Activated T-cell treated with anti-CD3 and anti-CD28 coated beads for 4 hours (primary cell): ENCODE measurements around the gene ZNF687.
"Not testable (repeated sequence)": the region's sequence is repeated elsewhere in the genome, so short reads cannot be mapped to it uniquely, and the experiment has no call there.

Experiments
- DNase-seq: peaks from one replicate; pipeline ENCODE4 v3.0.0-alpha.2; 2020

ZNF687 gene

DNA sequence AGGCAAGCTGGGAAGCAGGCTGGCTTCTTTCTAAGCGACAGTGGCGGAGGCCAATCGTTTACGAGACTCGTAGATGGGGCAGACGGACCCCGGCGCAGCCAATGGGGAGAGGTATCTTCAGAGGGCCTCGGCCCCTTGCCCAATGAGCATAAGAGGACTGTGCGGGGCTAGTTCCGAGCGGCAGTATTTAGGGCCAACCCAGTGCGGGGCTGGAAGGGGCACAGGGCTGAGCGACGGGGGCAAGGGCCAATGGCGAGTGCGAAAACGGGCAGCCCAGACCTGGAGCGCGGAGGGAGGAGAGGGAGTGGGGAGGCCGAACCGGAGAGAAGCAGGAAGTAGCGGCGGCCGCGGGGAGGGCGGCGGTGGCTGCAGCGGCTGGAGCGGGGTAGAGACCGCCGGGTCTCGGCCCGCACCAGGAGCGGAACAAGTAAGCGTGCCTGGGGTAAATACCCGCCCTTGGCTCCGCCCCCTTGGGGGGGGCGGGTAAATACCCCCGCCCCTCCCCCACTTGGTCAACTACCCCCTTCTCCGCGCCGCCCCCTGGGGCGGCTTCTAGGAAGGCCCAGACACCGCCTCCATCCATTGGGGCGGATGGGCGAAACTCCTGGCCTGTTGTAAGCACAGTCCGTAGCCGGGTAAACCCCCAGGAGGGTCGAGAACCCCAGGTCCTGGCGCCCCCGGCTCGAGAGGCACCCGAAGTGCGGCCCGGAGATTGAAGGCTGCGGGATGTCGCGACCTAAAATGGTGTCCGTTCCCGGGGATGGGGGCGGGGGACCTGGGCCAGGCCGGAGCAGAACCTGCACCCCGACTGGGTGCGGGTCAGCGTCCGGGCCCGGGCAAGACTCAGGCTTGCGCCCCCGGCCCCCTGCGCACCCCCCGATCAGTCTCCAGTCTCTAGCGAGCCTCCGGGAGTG lies at the start of gene ZNF687:
ZNF687 (plus strand) TSS at position 331 of the 914 bp plus-strand sequence. CDS start 3,993 bp downstream, outside the sequence.
- DNase-seq = peak; percentile 91

DNA sequence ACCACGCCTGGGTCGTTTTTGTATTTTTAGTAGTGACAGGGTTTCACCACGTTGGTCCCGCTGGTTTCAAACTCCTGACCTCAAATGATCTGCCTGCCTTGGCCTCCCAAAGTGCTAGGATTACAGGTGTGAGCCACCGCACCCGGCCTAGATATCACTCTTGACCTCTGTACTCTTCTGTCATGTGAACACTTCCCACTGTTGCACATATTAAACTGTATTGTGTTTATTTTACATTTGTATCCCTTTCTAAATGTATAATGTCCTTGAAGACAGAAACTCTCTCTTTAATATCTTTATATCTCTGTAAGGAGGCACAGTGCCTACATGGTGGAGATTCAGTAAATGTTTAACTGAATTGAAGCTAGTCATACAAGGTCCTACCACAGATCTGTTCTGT lies 46.9 kb upstream of the ZNF687 start:
- no peak for DNase-seq

GRCh38 chr1:151237678-151238466 lies 44.2 kb upstream of the ZNF687 start:
- DNase-seq = no peak

DNA sequence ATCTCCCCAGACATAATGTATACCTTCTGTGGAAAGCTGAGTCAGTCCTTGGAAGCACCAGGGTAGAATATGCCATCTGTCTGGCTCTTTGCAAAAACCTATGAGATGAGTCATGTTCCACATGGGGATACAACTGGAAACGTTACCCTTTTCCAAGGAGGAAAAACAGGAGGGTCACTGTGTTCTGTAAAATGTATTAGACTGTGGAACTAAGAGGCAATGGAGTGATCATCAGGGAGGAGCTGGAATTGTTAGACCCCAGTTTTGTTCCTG lies 43.7 kb upstream of the ZNF687 start:
- DNase-seq = no peak

GRCh38 chr1:151242442-151242841 lies 39.7 kb upstream of the ZNF687 start:
- DNase-seq = no peak

- no peak for DNase-seq
Measured at GRCh38 chr1:151243683-151244216, 38.3 kb upstream of the ZNF687 start.

DNA sequence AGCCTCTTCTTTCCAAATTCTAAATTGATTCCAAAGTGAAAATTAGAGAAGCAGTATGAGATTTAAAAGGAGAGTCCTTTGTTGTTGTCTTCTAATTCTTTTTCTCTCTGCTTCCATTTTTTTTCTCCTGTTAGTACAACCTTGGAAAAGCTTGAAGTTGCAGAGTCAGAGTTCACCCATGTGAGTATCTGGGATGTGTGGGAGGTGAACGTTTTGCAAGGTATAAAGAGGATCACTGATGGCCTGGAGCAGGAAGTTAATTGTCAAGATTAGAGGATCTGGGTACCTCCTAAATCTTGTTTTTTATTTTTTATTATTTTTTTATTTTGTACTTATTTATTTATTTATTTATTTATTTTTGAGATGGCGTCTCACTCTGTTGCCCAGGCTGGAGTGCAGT lies 35.3 kb upstream of the ZNF687 start:
- no peak for DNase-seq

GRCh38 chr1:151251656-151252470 lies 30.2 kb upstream of the ZNF687 start:
- peak; percentile 45 for DNase-seq

DNA sequence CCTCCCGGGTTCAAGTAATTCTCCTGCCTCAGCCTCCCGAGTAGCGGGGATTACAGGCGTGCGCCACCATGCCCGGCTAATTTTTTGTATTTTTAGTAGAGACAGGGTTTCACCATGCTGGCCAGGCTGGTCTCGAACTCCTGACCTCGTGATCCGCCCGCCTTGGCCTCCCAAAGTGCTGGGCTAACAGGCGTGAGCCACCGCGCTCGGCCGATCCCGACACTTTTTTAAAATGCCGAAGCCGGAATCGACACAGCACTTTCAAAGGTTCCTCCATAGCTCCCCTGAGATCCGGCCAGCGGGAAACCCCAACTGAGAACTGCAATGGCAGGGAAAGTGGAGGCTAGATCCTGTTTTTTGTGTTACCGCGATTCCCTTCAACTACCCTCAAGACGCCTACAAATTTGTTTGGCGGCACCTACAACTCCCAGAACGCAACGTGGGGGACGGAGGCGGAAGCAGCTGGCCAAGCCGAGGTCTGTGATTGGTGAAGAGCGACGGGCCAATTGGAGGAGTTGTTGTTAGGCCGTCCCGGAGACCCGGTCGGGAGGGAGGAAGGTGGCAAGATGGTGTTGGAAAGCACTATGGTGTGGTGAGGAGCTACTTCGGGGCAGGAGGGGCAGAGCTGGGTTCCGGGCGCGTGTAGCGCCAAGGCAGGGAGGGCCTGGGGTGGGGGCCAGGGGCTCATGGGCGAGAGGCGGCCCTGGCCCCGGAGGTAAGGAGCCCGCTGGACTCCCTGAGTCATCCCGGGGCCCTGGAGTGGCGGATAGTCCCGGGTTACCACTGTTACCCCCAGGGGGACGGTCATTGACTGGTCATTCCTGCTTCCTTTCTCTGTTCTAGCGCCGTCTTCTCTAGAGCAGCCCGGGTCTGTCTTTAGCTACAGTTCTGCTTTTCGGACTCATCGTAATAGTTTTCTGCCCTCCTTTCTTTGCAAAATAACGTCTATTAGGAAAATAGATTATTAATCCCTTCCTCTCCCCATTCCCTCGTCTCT lies 27.6 kb upstream of the ZNF687 start, which contains the start of gene PSMD4:
PSMD4 (plus strand) TSS at position 518 of the 997 bp plus-strand sequence; CDS start at position 567, 49 bp downstream.
- DNase-seq = peak; percentile 89

GRCh38 chr1:151255381-151255780 lies 26.7 kb upstream of the ZNF687 start:
- no peak for DNase-seq

DNA sequence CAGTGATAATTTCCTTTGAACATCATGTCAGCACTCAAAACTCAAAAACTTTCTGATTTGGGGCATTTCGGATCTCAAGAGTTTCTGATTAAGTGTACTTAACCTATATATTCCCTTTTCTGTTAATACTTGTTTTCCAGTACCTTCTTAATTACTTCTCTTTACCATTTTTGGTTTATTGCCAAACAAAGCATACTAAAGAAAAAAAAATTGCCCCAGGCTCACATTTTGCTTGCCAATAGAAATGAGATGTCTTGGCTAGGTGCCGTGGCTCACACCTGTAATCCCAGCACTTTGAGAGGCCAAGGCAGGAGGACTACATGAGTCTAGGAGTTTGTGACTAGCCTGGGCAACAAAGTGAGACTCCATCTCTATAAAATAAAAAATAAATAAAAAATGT lies 22.7 kb upstream of the ZNF687 start:
- no peak for DNase-seq

GRCh38 chr1:151265446-151266236 lies 16.5 kb upstream of the ZNF687 start:
- no peak for DNase-seq

- DNase-seq = no peak
Measured at GRCh38 chr1:151266315-151266714, 15.8 kb upstream of the ZNF687 start.

DNA sequence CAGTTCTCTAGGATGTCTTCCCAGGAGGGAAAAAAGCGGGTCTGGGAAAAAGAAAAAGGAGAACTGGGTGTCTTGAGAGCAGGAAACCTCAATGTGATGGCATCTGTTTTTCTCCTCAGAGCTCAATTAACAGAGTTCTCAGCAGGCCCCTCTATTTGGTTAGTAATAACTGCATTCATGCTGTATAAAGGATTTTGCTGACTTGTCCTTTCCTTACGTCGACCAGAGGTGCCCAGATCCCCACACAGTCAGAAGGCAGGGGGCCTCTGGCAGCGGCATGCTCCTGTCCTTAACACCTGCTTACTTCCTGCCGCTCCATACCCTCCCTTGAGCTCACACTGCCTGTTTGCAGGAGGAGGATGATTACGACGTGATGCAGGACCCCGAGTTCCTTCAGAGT lies 15.3 kb upstream of the ZNF687 start:
- no peak for DNase-seq

DNA sequence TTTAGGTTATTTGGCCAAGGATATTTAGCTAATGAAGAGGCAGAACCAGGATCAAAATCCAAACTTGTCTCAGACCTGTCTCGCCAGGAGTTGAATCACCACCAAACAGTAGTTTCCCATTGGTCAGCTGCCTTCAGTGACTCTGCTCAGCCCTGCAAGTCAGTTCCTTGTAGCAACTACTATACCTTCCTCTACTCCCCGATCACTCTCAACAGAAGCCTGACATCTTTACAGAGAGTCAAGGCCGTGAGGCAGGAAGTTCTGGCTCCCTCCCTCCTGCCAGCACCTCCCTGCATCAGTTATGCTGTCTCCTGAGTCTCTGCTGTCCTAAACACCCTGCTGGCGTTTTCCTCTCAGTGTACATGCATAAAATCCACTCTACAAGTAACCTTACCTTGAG lies 14.3 kb upstream of the ZNF687 start:
- no peak for DNase-seq

GRCh38 chr1:151273924-151274466 lies 8.1 kb upstream of the ZNF687 start:
- DNase-seq = no peak

DNA sequence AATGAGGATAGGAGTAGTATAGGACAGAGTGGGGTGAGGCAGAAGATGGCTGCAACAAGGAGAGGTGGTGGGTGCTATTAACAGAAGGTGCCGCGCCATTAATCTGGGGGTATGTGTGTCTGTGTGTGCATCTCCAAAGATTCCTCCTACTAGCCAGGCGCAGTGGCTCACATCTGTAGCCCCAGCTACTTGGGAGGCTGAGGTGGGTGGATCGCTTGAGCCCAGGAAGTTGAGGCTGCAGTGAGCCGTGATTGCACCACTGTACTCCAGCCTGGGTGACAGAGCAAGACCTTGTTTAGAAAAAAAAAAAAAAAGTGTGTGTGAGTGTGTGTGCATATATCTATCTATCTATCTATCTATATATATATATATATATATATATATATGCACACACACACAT lies 6.8 kb upstream of the ZNF687 start:
- DNase-seq = not testable (repeated sequence)

DNA sequence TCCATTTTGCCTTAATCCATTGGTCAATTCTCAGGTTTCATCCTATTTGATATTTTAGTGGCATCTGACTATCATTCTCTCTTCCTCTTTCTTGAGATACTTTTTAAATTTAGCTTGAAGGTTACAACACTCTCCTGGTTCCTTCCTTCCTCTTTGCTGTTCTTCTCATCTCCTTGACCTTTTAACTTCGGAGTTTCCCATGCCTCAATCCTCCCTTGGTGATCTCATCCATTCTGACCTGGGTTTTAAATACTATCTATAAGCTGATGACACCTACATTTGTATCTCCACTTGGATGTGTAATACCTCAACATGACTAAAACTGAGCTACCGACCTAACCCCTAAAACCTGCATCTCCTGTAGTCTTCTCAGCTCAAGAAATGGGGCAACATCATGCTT lies 4.8 kb upstream of the ZNF687 start:
- no peak for DNase-seq

DNA sequence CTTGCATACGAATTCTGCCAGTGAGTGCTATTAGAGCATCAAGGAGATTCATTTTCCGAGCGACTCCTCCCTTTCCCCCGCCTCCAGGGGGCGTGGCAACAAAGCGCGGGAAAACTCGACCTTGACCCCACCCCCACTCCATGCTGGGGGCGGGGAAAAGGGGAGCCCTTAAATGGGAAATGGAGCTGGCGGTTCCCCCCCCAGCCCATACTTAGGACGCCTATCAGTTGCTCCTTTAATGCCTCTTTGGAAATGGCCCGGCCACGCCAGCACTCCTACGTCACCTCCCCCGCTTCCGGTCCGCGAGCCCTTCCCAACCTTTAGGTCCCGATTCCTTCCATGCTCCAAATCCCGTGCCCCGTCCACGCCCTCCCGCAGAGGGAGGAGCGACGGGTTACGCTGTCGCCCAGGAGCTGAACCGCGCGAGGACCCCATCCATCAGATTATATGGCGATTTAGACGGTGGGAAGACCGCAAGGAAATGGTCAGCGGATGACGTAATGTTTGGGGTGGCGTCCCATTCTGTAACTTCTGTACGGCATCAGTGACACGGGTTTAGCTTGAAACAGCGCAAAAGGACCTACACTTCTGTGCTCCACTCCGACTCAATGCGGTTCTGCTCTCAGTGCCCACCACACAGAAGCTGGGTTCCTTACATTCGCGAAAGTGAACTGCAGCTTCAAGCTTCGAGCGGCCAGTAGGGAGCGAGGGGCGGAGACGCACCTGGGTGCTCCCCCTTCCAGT lies 702 bp upstream of the ZNF687 start:
- DNase-seq = peak; percentile 97
